Lower lobe of right lung (tissue), 2 donors: ENCODE data around the gene HTRA3. TPM values are rescaled to one million over a fixed set of nuclear protein-coding genes. Genes with fewer than 3 reads are reported as not detected.
"Not testable (repeated sequence)": the region's sequence is repeated elsewhere in the genome, so short reads cannot be mapped to it uniquely, and the experiment has no call there.

Experiments used
- ATAC-seq, 2 donors: fragments of 200-7000 bp; cut with Tn5 transposase; one replicate each; pipeline ENCODE4 v1.9.1; 2020 to 2022; ENCODE audit warnings: mild to moderate bottlenecking in 2 of 2, moderate library complexity in 2 of 2
- DNase-seq: peaks from one replicate; pipeline ENCODE4 v3.0.0-alpha.2; 2020
- H3K27ac ChIP-seq: fragments of 200-600 bp; one replicate; pipeline ENCODE4 v1.8.0; 2022
- H3K27me3 ChIP-seq: fragments of 200-600 bp; one replicate; pipeline ENCODE4 v1.8.0; 2022; ENCODE audit warnings: low read depth
- H3K36me3 ChIP-seq: fragments of 200-600 bp; one replicate; pipeline ENCODE4 v1.8.0; 2022; ENCODE audit warnings: mild to moderate bottlenecking
- H3K4me1 ChIP-seq: fragments of 200-600 bp; one replicate; pipeline ENCODE4 v1.8.0; 2022
- H3K4me3 ChIP-seq: fragments of 200-600 bp; one replicate; pipeline ENCODE4 v1.8.0; 2022; ENCODE audit warnings: mild to moderate bottlenecking
- H3K9me3 ChIP-seq: fragments of 200-600 bp; one replicate; pipeline ENCODE4 v1.8.0; 2022
- intact Hi-C: fragments of 100-400 bp; cut with DNase I; formaldehyde crosslinking; loops from one replicate; pipeline ENCODE4 v1.11.0; 2022
- total RNA-seq: library from RNA; stranded (reverse); fragmentation: NEBNext Ultra II Directional; extraction: Animal tissue kit (Norgen Biotek cat#: 25700); gene quantifications from one replicate; pipeline ENCODE4 v1.2.1, GENCODE V29; 2021
- TF ChIP-seq, protein P1 (sequence below): fragments of 200-600 bp; IDR thresholded peaks from one replicate; pipeline ENCODE4 v1.8.0; 2022; ENCODE audit warnings: antibody characterized with exemption, mild to moderate bottlenecking
- donor health status: DM: no; HTN: yes; CAD: no; lungs with severe emphysema.

Gene HTRA3
- total RNA-seq, 1 donor from 2014 or later: 15.5 TPM

DNA sequence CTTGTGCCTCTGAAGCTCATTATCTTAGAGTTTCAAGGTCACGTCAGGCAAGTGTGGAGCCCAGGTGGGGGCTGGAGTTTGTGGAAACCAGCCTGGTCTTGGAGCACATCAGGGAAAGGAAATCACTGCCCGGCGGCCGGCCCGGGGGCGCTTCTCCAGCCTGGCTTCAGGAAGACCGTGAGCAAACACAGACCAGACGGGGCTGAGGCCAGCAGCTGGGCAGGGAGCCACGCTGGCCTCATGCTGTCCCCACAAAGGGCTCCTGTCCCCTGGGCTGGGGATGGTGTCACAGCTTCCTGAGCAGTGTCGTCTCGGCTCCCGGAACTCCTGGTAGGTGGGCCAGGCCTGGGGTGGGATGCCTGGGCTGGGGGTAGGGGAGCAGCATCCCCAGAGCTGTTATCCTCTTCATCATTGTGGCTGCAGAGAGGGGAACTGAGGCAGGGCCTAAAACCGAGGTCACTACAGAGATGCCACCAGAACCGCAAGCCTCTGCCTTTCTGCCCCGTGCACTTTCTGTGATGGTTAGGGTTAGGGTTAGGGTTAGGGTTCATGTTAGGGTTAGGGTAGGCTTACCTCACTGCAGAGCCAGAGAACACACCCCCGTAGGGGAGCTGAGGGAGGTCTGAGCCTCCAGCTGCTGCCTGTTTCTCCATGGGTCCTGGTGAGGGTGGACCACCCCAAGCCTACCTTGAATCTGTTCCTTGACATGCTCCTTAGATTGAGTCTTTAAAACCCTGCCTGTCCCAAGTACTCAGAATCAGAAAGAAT, 77.5 kb downstream of the HTRA3 start:
- intact Hi-C loops: no loop called here
- DNase-seq: no peak
- Histone ChIP-seq H3K27me3 (no peaks in the 10 kb centered on the region), H3K27ac (no peak overlapping the region), H3K4me3 (no peak overlapping the region), H3K4me1 (peaks cover 18% of the 10 kb centered on the region), H3K9me3 (no peaks in the 10 kb centered on the region), H3K36me3 (no peaks in the 10 kb centered on the region)
- TF ChIP-seq, protein P1, sequence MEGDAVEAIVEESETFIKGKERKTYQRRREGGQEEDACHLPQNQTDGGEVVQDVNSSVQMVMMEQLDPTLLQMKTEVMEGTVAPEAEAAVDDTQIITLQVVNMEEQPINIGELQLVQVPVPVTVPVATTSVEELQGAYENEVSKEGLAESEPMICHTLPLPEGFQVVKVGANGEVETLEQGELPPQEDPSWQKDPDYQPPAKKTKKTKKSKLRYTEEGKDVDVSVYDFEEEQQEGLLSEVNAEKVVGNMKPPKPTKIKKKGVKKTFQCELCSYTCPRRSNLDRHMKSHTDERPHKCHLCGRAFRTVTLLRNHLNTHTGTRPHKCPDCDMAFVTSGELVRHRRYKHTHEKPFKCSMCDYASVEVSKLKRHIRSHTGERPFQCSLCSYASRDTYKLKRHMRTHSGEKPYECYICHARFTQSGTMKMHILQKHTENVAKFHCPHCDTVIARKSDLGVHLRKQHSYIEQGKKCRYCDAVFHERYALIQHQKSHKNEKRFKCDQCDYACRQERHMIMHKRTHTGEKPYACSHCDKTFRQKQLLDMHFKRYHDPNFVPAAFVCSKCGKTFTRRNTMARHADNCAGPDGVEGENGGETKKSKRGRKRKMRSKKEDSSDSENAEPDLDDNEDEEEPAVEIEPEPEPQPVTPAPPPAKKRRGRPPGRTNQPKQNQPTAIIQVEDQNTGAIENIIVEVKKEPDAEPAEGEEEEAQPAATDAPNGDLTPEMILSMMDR: no peak
- no peak for ATAC-seq

DNA sequence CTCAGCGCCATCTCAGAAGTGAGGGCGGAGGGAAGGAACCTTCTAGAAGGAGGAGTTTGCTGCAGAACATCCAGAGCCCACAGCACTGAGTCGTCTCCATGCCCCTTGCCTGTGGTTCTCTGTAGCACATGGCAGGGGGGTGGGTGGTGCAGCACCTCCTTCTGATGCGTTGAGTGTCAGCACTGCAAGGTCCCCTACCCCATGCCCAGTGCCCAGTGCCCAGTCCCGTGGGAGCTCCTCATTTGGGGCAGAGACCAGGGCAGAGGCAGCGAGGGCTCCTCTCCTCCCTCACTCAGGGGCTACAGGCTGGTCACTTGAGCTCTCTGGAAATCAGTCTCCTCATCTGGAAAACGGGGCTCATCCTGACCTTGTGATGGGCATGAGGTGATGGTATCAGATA, 78.1 kb downstream of the HTRA3 start:
- no peaks in the 10 kb centered on the region for H3K9me3 ChIP-seq
- intact Hi-C loops: no loop called here
- no peaks in the 10 kb centered on the region for H3K27me3 ChIP-seq
- TF ChIP-seq, protein P1: no peak
- no peaks in the 10 kb centered on the region for H3K36me3 ChIP-seq
- no peak overlapping the region for H3K4me3 ChIP-seq
- ATAC-seq (no peak), DNase-seq (no peak)
- no peak overlapping the region for H3K27ac ChIP-seq
- H3K4me1 ChIP-seq: peaks cover 25% of the 10 kb centered on the region

DNA sequence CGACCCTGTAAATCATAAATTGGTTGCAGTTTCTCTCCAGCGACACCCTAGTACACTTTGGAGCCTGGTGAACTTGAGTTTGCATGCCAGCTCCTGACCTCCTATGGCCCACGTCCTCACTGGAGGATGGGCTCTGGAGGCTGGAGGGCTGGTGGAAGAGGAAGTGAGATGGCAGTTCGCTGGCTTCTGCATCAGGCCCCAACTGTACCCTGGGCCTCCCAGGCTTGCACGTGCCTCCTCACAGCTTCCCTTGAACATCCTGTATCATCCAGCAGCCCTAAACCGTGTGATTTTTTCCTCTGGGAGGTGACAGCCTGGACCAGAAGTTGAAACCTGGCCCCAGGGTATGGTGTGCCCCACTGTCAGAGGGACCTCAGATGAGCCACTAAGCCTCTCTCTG, 78.5 kb downstream of the HTRA3 start:
- H3K27me3 ChIP-seq: no peaks in the 10 kb centered on the region
- no peaks in the 10 kb centered on the region for H3K36me3 ChIP-seq
- ATAC-seq (no peak), DNase-seq (no peak)
- H3K27ac ChIP-seq: no peak overlapping the region
- H3K9me3 ChIP-seq: no peaks in the 10 kb centered on the region
- H3K4me3 ChIP-seq: no peak overlapping the region
- peaks cover 29% of the 10 kb centered on the region for H3K4me1 ChIP-seq
- TF ChIP-seq, protein P1: no peak
- intact Hi-C loops: no loop called here

DNA sequence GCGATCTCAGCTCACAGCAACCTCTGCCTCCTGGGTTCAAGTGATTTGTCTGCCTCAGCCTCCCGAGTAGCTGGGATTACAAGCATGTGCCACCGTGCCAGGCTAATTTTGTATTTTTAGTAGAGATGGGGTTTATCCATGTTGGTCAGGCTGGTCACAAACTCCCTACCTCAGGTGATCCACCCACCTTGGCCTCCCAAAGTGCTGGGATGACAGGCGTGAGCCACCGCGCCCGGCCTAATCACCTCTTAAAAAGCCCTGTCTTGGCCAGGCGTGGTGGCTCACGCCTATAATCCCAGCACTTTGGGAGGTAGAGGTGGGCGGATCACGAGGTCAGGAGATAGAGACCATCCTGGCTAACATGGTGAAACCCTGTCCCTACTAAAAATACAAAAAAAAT, 79.7 kb downstream of the HTRA3 start:
- intact Hi-C loops, H3K27ac ChIP-seq, DNase-seq: not testable (repeated sequence)

DNA sequence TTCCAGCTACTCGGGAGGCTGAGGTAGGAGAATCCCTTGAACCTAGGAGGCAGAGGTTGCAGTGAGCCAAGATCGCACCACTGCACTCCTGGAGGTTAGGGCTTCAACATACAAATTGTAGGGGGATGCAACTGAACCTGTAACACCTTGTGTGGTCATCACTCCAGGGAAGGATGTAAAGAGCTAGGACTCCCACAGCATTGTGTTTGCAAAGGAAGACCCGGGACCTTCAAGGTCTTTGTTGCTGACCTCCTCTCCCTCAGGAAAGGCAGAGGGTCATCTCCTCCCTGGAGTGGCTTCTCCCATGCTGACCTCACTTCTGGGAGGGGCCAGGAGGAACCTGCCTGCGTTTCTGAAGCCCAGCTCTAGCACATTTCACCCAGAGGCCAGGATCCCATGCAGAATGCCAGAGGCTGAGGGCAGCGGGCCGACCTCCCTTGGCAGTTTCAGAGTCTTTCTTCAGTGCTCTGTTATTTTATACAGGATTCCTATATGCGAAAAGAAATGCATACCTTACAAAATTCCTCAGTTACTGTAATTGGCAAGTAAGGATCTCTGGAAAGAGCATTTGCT, 80.2 kb downstream of the HTRA3 start:
- peaks cover 42% of the 10 kb centered on the region for H3K4me1 ChIP-seq
- H3K27ac ChIP-seq: no peak overlapping the region
- intact Hi-C loops: no loop called here
- no peak for DNase-seq
- TF ChIP-seq, protein P1: no peak
- H3K27me3 ChIP-seq: no peaks in the 10 kb centered on the region
- H3K9me3 ChIP-seq: no peaks in the 10 kb centered on the region
- H3K4me3 ChIP-seq: no peak overlapping the region
- no peaks in the 10 kb centered on the region for H3K36me3 ChIP-seq
- ATAC-seq: no peak

More for the DNA sequence above, 79.7 kb downstream of the HTRA3 start:
- not testable (repeated sequence) for H3K4me3 ChIP-seq, H3K36me3 ChIP-seq, ATAC-seq, H3K27me3 ChIP-seq, H3K9me3 ChIP-seq
- H3K4me1 ChIP-seq: peaks cover 36% of the 10 kb centered on the region

DNA sequence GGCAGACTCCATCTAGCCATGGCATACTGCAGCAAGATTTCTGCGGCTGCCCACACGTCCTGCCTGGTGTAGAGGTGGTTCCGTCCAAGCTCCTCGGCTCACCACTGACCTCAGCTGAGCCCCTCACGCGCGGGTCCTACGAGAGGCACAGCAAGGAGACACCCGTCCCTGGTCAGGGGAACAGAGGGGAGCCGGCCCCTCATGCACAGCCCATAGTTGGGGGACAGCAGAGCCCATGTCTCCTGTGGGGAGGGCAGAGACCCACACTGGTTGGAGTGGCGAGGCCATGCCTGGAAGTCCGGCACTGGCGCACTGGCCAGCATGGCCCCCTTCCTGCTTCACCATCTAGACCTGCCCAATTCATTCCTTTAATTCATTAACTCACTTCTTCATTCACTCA, 80.8 kb downstream of the HTRA3 start:
- no peak overlapping the region for H3K4me3 ChIP-seq
- no peaks in the 10 kb centered on the region for H3K36me3 ChIP-seq
- no peaks in the 10 kb centered on the region for H3K27me3 ChIP-seq
- DNase-seq: no peak
- intact Hi-C loops: no loop called here
- TF ChIP-seq, protein P1: no peak
- H3K27ac ChIP-seq: no peak overlapping the region
- H3K9me3 ChIP-seq: no peaks in the 10 kb centered on the region
- ATAC-seq: no peak
- H3K4me1 ChIP-seq: peaks cover 43% of the 10 kb centered on the region
